Gastrocnemius medialis (tissue), 4 donors: ENCODE measurements around the gene MRPL45.
"Not testable (repeated sequence)": the region's sequence is repeated elsewhere in the genome, so short reads cannot be mapped to it uniquely, and the experiment has no call there.

Experiments
- CTCF ChIP-seq, 5 experiments: fragments of 450-650 bp in 3 of 5; fragments of 200-600 bp in 2 of 5; sonication (generic) in 2 of 5; IDR thresholded peaks in 4 of 5; conservative IDR thresholded peaks in 1 of 5; 1 replicate in 4 of 5; 2 replicates in 1 of 5; pipeline ENCODE4 v1.5.1; 2016 to 2019; ENCODE audit warnings: antibody characterized with exemption in 5 of 5, mild to moderate bottlenecking in 3 of 5, moderate library complexity in 3 of 5
- POLR2A ChIP-seq, 2 donors: fragments of 450-650 bp; IDR thresholded peaks; one replicate each; pipeline ENCODE4 v1.6.1; 2017; ENCODE audit warnings: antibody characterized with exemption in 2 of 2, mild to moderate bottlenecking in 2 of 2, moderate library complexity in 2 of 2

- not testable (repeated sequence) for TF ChIP-seq CTCF (IDR thresholded peaks at IDR 0.05 in 4 of 5, conservative IDR thresholded peaks at IDR 0.05 in 1 of 5); POLR2A (IDR thresholded peaks at IDR 0.05)
Observed at GRCh38 chr17:38254357-38254756, 42.6 kb upstream of the MRPL45 start.
